Measurements from ENCODE around the gene FOXS1.

Gene FOXS1

DNA sequence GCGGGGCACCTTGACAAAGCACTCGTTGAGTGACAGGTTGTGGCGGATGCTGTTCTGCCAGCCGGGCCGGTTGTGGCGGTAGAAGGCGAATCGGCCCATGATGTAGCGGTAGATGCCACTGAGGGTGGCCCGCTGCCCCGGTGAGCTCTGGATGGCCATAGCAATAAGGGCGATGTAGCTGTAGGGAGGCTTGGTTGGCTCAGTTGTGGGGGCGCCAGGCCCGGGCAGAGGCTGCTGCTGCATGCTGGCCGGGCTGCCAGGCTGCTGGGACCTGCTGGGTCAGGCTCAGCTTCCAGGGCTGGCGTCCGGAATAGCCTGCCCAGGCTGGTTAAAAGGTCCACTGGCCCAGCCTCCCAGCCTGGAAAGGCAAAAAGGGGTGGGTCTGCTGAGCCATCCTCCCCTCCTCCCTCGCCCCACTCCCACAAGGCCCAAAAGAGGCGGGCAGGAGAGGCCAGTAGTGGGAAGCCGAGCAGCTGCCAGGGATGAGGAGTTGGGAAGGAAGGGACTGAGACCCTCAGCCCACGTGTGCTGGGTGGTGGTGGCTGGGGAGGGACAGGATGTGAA lies at the start of gene FOXS1:
Gene FOXS1, minus strand, starts transcription at position 305 of the 564 bp plus-strand sequence. Its CDS starts 62 bp downstream, at position 243.
- DNase-seq (ENCODE audit: low read depth in 2 of 2) = no peak

- no peak for DNase-seq (ENCODE audit: low read depth in 2 of 2)
Measured at GRCh38 chr20:31890646-31891045, 45.2 kb upstream of the FOXS1 start.

DNA sequence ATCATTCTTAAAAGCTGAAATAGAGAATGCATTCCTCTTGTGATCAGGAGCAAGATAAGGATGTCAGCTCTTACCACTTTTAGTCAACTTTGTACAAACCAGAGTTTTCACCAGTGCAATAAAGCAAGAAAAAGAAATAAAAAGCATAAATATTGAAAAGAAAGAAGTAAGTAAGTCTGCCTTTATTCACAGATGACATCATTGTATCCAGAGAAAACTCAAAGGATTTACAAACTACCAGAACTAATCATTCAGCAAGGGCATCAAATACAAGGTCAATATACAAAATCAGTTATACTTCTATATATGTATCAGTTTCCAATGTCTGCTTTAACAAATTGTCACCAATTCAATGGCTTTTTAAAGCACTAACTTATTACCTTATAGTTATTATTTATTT lies 38.4 kb upstream of the FOXS1 start:
- DNase-seq (ENCODE audit: low read depth in 2 of 2) = no peak

DNA sequence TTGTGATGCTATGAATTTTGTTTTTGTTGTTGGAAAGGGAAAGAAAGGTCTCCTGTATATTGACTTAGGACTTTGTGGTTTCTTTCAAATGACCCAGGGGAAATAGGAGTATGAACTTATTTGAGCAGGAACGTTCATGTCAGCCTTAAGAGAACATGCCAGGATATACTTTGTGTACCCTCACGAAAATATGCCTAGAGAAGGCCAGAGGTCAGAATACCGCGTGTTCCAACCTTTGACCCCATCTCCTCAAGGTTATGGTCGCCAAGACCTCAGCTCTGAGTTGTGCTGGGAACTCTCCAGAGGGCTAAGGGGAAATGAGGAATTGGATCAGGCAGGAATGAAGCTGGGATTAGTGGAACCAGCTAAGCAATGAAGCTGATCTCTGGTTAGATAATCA lies 36.5 kb upstream of the FOXS1 start:
- DNase-seq (ENCODE audit: low read depth in 2 of 2) = no peak

GRCh38 chr20:31879143-31879987 lies 34.0 kb upstream of the FOXS1 start:
- DNase-seq (ENCODE audit: low read depth in 2 of 2) = peak; percentile 46 to 63

DNA sequence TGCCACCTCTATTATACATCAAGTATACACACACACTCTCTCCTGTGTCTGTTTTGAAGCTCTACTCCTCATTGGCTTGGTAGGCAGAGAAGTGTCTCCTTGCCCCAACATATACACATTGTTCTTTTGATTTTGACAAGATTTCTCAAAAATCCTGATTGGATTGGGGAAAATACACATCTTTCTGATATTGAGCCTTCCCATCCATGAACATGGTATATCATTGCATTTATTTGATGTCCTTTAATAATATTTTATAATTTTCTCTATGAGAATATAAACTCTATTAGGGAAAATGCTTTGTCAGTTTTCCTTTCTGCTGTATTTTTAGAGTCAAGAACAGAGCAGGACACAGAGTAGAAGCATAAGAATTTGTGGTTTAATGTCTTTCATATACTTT lies 32.3 kb upstream of the FOXS1 start:
- DNase-seq (ENCODE audit: low read depth in 2 of 2) = no peak

- no peak for DNase-seq (ENCODE audit: low read depth in 2 of 2)
Measured at GRCh38 chr20:31875671-31876070, 30.3 kb upstream of the FOXS1 start.

GRCh38 chr20:31872406-31872805 lies 27.0 kb upstream of the FOXS1 start:
- DNase-seq (ENCODE audit: low read depth in 2 of 2) = no peak

- no peak for DNase-seq (ENCODE audit: low read depth in 2 of 2)
Measured at GRCh38 chr20:31871618-31871954, 26.2 kb upstream of the FOXS1 start.

GRCh38 chr20:31870726-31871617 lies 25.6 kb upstream of the FOXS1 start:
- DNase-seq (ENCODE audit: low read depth in 2 of 2) = no peak

- DNase-seq (ENCODE audit: low read depth in 2 of 2) = no peak
Measured at GRCh38 chr20:31869942-31870725, 24.7 kb upstream of the FOXS1 start, which contains the start of the genes DUSP15 and TTLL9. TSS of gene DUSP15 (minus strand) at chr20:31870527. CDS start at chr20:31870337, 190 bp downstream. TSS of gene TTLL9 (plus strand) at chr20:31870634. CDS start at chr20:31871127, 493 bp downstream.

GRCh38 chr20:31869673-31869941 lies 24.2 kb upstream of the FOXS1 start:
- no peak for DNase-seq (ENCODE audit: low read depth in 2 of 2)

GRCh38 chr20:31868853-31869672 lies 23.7 kb upstream of the FOXS1 start:
- no peak for DNase-seq (ENCODE audit: low read depth in 2 of 2)

DNA sequence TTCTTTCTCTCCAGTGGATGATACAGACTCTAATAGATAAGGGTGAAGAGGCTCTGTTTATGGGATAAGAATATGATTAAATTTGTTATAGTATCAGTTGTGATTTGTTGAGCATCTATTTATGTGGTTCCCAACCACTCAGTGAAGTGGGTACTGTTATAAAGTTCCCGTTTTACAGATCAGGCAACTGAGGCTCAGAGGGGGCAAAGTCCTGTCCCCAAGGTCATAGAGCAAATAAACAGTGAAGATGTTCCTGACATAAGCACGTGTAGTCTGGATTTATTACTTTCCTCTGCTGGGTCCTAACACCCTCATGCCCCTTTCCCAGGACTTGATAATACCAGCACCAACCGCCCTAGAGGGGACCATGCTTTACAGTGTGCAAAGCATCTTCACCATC lies 20.8 kb upstream of the FOXS1 start:
- DNase-seq (ENCODE audit: low read depth in 2 of 2) = no peak

DNA sequence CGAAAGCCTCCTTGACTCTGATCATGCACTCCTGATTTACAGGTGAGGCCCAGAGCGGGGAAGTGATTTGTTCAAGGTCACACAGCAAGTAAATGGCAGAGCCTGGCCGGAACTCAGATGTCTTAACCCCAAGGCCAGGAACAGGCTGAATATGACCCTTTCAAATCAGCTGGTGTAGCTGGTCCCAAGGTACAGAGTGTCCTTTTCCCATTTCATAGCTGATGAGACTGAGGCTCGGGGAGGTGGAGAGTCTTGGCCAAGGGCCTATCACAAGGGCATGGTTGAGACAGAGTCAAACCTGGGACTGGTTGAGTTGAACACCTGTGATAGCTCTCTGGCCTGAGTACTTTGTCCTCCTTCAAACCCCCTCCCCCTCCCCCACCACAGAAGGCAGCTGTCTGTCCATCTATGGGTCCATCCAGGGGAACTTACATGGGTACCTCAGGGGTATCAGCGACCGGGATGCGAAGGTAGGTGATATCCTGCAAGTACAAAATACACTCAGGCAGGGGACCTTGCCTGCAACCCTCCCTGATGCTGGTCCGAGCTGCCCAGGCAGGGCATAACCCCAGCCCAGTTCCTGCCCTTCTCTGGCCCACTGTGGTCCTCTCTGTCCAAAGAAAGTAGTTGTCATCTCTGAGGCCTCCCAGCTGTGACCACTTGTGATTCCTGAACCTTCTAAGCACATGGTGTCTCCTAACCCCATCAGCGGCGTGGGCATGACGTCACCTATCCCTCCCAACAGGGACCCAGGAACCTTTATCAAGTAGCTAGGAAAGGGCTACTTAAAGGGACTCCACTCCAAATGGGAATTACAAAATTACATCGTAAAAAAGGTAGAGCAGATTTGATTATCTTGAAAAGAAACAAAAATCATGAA lies 19.4 kb upstream of the FOXS1 start:
- DNase-seq (ENCODE audit: low read depth in 2 of 2) = no peak

DNA sequence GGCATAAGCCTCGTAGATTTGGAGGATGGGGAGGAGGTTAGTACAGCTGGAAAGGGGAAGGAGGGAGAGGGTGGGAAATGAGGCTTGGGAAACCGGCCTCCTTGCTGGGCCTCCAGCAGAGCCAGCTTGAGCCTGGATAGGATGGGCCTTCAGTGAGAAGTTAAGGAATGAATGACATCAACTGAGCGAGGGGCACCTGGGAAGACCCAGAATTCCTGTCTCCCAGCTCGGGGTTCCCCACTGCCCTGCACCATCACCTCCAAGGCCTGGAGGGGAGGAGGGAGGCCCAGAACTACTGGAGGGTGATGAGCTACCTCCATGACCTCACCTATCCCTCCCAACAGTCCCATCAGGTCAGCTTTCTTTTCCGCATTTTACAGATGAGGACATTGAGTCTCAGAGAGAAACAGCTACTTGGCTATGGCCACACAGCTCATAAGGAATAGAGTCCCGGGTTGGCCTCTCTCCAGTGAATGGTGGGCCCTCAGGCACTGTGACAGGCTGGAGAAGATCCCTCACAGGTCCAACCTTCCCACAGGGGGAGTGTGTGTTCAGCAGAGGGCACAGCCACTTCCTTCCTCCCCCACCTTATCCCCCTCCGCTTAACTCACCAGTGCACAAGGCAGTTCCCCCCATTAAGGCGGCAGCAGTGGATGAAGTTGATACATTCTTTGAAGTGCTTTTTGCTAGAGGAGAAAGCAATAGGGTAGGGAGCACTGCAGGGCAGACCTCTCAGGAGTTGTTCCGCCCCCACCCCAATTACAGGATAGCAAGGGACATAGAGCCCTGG lies 18.1 kb upstream of the FOXS1 start:
- DNase-seq (ENCODE audit: low read depth in 2 of 2) = no peak

GRCh38 chr20:31862506-31862905 lies 17.1 kb upstream of the FOXS1 start:
- DNase-seq (ENCODE audit: low read depth in 2 of 2) = no peak

DNA sequence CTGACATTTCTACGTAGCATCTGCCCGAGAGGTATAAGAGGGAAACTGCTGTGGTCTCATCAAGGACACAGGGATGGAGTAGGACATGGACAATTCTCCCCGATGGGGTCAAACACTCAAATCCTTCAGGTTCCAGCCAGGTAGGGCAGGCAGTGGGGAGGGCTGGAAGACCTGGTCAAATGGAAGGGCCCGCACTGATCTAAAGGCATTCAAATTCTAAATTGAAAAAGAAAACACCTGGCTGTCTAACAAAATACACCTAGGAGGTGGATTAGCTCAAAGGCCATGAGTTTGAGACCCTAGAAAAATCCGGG lies 16.7 kb upstream of the FOXS1 start:
- no peak for DNase-seq (ENCODE audit: low read depth in 2 of 2)

Measured in stimulated activated CD8-positive, alpha-beta memory T cell treated with anti-CD3 and anti-CD28 coated beads, Interleukin-2, amount 100 ng/mL, for 1 hour (primary cell).